Tibial nerve (tissue), 3 donors: ENCODE measurements around the gene DTX3.

Experiments
- CTCF ChIP-seq, 5 experiments: fragments of 200-600 bp in 3 of 5; fragments of 450-650 bp in 2 of 5; sonication (generic) in 3 of 5; IDR thresholded peaks; one replicate each; pipeline ENCODE4 v1.5.1; 2016 to 2019; ENCODE audit warnings: antibody characterized with exemption in 5 of 5, mild to moderate bottlenecking in 3 of 5, moderate library complexity in 2 of 5
- POLR2A ChIP-seq, 2 donors: fragments of 450-650 bp; IDR thresholded peaks; one replicate each; pipeline ENCODE4 v1.6.1; 2017; ENCODE audit warnings: antibody characterized with exemption in 2 of 2, mild to moderate bottlenecking in 2 of 2, moderate library complexity in 2 of 2

GRCh38 chr12:57577981-57578758 lies 26.5 kb upstream of the DTX3 start:
- no peak for TF ChIP-seq CTCF (IDR thresholded peaks at IDR 0.05)
- TF ChIP-seq POLR2A (IDR thresholded peaks at IDR 0.05) = no peak
